ENCODE results near the gene PLCH2.

PLCH2 gene

GRCh38 chr1:2463396-2463795, 12.7 kb upstream of the PLCH2 start:
- no peak for DNase-seq

GRCh38 chr1:2465371-2466269, 10.5 kb upstream of the PLCH2 start:
- no peak for DNase-seq

- no peak for DNase-seq
Observed at GRCh38 chr1:2466270-2466665, 9.8 kb upstream of the PLCH2 start.

DNA sequence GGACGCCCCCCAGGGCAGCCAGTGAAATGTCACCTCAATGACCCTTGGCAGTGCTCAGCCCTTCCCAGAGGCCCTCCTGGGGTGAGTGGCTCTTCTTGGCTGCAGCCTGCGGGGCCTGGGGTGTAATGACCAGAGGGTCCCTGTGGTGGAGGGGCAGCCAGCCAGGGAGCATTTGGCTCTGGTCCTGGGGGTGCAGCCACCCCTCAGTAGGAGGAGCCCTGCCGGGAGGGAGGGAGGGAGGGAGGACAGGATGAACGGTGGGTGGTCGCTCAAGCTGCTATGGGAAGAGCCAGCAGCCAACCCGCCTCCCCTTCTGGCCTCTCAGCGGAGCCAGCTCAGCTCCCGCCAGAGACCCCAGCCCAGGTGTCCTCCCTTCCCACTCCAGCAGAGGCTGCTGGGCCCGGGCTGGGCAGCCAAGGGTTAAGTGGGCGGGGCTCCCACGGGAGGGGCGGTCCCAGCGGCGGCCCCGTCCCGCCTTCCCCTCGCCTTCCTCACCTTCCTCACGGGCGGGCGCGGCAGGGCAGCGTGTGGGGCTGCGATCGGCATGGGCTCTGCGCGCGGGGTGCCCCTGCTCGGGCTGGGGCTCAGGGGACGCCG, 9.0 kb upstream of the PLCH2 start:
- no peak for DNase-seq

DNA sequence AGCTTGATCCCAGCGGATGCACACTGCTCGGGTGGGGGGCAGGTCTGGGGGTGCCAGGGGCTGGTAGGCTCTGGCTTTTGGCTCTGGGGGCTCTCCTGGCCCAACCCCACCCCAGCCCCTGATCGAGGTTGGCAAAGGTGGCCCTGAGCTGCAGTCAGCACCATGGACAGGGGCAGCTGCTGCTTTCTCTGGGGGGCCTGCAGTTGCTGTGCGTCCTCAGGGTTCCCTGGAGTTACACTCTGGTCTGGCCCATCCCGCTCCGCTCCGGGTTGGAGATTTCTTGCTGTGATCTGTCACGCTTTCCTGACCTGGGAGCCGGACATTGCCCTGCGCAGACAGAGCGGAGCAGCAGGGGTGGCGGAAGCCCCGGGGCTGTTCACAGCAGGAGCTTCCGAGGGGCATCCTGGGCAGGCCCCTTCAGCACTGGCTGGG, 8.0 kb upstream of the PLCH2 start:
- peak; percentile 76 for DNase-seq

- no peak for DNase-seq
Observed at GRCh38 chr1:2468540-2468939, 7.5 kb upstream of the PLCH2 start.

DNA sequence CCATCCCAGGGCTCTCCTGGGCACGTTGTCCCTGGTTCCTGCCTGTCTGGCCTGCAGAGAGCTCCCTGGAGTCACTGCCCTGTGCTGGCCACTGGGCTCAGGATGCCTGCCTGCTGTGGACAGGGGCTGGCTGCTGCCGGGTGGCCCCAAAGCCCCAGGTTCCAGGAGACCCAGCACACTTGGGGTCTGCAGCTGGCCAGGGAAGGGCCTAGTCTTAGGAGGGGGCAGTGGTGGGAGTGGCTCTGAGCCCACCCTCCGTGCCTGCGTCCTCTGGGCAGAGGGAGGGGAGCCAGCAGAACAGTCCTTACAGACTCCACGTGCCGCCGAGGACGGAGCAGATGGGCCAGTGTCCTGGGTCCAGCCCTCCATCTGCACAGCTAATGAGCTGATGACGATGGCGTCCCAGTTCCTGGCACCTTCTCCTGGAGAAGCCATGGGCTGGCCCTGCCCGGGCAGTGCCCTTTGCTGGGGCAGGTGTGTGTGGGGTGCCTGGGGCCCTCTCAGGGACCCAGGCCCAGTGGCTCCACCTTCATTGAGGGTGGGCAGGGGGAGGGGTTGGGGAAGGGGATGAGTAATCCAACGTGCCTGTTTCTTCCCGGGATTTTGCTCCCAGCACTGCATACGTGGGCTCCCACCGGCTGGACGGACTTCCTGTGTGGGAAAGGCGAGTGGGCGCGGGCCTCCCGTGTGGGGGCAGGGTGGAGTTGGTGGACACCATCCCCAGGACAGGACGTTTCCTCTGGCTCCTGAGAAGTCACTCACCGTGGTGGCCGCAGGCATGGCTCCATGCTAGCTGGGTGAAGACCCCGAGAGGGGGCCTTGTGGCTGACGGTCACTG, 6.8 kb upstream of the PLCH2 start:
- no peak for DNase-seq

- no peak for DNase-seq
Observed at GRCh38 chr1:2470290-2471158, 5.6 kb upstream of the PLCH2 start.

DNA sequence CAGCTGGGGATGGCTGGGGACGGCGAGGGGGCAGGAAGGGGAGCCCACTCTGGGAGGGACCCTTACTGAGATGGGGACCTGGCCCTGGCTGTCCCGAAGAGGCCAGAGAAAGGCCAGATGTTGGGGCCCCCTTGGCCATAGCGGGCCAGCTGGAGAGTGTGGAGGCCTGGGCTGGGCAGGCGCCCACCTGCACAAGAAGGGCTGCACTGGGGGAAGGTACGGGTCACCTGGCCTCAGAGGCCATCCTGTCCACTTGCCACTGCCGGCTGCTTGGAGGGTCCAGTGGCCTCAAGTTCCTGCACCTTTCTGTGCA, 5.0 kb upstream of the PLCH2 start:
- DNase-seq = no peak

GRCh38 chr1:2471587-2472001, 4.5 kb upstream of the PLCH2 start:
- no peak for DNase-seq

DNA sequence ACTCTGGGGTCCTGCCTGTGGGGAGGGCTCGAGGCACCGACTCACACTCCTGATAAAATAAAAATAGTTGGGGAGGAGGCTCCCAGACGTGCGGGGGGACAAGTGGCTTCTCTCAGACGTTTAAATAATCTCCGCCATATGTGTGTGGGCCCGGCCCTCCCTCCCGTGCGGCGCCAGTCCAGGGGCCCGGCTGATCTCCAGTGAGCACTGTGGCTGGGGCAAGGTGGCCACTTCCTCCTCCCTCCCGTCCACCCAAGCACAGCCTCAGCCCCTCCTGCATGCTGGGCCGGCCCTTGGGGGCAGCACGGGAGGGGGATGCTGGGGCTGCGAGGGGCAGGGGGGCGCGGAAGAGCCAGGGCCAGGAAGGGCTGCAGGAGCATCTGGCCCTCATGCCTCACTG, 4.0 kb upstream of the PLCH2 start:
- DNase-seq = no peak

DNA sequence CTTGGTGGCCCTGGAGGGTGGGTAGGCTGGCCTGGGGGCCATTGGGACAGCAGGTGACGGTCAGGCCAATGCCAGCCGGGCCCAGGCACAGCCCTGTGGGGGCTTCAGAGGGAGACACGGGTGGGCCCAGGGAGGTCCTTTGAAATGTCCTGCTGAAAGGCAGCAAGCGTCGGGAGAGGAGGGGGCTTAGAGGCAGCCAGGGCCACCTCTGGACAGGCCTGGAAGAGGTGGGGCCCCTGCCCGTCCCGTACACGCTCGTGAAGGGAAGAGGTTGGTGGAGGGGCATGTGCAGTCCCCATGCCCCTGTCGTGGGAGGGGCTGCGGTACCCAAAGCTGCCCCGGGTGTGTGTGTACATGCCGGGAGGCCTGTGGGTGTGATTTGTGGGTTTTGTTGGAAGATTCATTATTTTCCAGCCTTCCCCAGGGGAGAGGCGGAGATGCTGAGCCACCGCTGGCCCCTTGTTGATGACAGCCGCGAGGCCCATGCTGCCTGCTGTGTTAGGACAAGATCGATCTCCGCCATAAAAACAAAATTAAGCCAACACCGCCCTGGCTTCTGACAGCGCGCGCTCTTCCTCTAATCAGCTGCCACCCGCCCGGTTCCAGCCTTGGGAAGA, 3.4 kb upstream of the PLCH2 start:
- no peak for DNase-seq

DNA sequence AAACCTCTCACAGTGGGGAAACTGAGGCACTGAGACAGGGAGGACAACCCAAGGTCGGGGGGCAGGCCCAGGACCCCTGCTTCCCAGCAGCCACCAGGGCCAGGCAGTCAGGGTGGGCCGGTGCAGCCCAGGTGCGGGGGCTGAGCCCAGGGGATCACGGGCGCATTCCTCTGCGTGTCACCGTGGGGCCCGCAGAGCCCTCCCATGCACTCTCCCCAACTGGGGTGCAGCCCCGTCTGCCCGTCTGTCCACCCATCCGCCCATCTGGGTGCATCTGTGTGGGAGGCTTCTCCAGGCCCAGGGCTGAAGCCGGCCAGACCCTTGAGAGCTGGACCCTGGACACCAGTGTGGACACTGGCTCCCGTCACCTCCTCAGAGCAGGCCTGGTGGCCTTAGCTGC, 2.9 kb upstream of the PLCH2 start:
- DNase-seq = no peak

GRCh38 chr1:2474104-2474844, 1.8 kb upstream of the PLCH2 start:
- DNase-seq = no peak

- no peak for DNase-seq
Observed at GRCh38 chr1:2474933-2475371, 1.1 kb upstream of the PLCH2 start.

DNA sequence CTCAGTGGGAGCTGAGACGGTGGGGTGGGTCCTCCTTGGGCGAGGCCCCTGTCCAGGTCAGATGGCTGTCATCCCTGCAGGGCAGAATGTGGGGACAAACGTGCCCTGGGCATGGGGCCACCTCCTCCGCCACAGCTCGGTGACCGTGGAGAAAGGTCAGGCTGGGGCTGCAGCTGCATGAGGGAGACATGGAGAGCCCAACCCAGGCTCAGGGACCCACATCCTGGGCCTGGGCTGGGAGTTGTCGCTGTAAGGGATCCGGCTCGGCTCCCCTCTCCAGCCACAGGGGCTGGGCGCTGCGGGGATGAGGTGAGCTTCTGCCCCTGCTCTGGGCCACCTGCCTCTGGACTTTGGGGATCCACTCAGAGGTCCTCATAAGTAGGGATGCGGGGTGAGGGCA, 518 bp upstream of the PLCH2 start:
- no peak for DNase-seq

GRCh38 chr1:2477309-2477708, 1.2 kb downstream of the PLCH2 start:
- DNase-seq = no peak

GRCh38 chr1:2477791-2478499, 1.9 kb downstream of the PLCH2 start:
- no peak for DNase-seq

- DNase-seq = no peak
Observed at GRCh38 chr1:2479186-2479585, 3.1 kb downstream of the PLCH2 start.

DNA sequence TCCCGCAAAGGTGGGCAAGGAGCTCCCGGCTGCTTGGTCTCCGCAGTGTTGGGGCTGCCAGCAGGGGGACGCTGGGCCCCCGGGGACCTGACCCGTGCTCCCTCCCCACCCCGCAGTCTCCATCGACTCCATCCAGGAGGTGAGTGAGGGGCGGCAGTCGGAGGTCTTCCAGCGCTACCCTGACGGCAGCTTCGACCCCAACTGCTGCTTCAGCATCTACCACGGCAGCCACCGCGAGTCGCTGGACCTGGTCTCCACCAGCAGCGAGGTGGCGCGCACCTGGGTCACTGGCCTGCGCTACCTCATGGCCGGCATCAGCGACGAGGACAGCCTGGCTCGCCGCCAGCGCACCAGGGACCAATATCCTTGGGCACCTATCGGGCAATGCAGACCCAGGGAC, 3.5 kb downstream of the PLCH2 start:
- no peak for DNase-seq
